ENCODE data around the gene CLSTN3.
"Not testable (repeated sequence)": the region's sequence is repeated elsewhere in the genome, so short reads cannot be mapped to it uniquely, and the experiment has no call there.

The CLSTN3 gene

DNA sequence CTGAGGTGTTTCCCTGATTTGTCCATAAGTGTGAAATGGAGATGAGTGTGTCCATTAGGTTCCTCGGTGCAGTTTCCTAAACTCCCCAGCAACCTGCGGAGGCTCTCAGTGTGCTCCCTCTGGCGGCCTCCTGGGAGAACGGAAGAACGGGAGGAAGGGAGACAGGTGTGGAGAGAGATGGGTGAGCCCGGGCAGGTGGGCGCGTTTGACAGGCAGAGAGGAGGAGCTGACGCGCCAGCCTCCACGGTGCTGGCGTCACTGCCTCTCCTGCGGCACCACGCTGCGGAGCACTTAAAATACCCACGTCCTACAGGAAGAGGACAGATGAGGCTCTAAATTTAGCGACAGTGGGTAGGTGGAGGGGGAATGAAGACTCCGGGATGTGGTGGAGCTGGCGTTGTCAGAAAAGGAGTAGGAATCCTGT, 32.5 kb downstream of the CLSTN3 start:
- Mint-ChIP-seq H3K4me3 (peak overlapping the region; percentile 59), H3K27me3 (peaks cover 11% of the 10 kb centered on the region), H3K4me1 (peaks cover 9% of the 10 kb centered on the region), H3K9me3 (peaks cover 3% of the 10 kb centered on the region), H3K27ac (no peak overlapping the region), H3K36me3 (no peaks in the 10 kb centered on the region)

DNA sequence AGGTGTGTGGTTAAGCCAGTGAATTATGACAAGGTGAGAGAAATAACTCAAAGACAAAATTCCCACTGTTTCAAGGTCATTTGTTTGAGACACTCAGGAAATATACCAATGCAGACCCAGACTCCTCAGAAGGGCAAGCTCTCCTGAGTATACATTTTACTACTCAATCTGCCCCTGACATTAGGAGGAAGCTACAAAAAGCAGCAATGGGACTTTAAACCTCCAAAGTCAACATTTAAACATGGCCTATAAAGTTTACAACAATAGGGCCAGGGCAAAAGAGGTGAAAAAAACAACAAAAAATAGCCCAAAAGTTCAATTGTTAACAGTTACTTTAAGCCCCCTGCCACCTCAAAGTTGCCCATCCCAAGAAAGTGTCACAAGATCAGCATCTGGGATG, 39.8 kb downstream of the CLSTN3 start:
- no peaks in the 10 kb centered on the region for H3K4me1 Mint-ChIP-seq
- H3K9me3 Mint-ChIP-seq, result peaks cover 20% of the 10 kb centered on the region
- H3K27me3 Mint-ChIP-seq, result peaks cover 13% of the 10 kb centered on the region
- H3K36me3 Mint-ChIP-seq, result peaks cover 9% of the 10 kb centered on the region
- H3K27ac Mint-ChIP-seq, result no peak overlapping the region
- no peak overlapping the region for H3K4me3 Mint-ChIP-seq

DNA sequence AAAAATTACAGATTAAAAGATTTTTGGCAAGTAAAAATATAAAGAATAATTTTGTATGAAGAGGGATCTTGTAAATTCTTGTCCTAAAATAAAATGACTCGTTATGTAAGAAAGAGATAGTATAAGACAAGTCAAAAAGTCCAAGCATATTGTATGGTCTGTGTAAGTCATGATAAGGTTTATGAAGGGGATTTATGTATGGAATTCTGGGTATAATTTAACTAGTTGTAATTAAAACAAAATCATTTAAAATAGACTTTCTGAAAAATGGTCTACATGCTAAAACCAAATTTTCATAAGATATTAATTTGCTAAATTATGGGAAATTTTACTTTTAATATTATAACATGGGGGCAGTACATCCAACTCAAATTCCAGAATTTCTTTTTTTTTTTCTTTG, 41.7 kb downstream of the CLSTN3 start:
- Mint-ChIP-seq H3K9me3 (peaks cover 20% of the 10 kb centered on the region), H3K4me1 (no peaks in the 10 kb centered on the region), H3K36me3 (peaks cover 9% of the 10 kb centered on the region), H3K27me3 (peaks cover 19% of the 10 kb centered on the region), H3K27ac (no peak overlapping the region), H3K4me3 (no peak overlapping the region)

DNA sequence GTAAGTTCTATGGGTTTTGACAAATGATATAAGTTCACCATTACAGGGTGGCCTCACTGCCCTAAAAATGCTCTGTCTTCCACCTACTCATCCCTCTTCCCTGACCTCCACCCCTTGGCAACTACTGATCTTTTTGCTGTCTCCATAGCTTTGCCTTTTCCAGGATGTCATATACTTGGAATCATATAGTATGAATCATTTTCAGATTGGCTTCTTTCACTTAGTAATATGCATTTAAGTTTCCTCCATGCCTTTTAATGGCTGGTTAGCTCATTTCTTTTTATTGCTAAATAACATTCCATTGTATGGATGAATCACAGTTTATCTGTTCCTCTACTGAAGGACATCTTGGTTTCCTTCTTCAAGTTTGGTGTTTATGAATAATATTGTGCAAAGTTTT, 45.3 kb downstream of the CLSTN3 start:
- Mint-ChIP-seq H3K36me3 (peaks cover 2% of the 10 kb centered on the region), H3K27ac (no peak overlapping the region), H3K27me3 (peaks cover 22% of the 10 kb centered on the region), H3K4me3 (no peak overlapping the region), H3K9me3 (peaks cover 5% of the 10 kb centered on the region), H3K4me1 (no peaks in the 10 kb centered on the region)

DNA sequence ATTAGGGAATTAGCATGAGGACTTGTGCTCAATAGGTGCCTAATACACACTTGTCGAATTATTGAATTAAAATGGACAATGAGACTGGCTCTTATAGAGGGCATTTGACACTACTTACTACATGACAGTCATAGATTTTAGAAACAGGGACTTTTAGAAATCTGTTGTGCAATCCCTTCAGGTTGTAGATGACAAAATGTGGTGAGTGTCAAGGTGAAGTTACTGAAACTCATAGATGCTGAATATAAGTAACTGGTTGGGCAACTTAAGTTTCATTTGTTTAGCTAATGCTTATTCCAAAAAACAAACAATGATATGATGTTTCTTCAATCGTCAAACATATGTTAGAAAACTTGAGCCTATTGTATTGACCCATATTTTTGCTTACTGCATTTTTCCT, 46.4 kb downstream of the CLSTN3 start:
- Mint-ChIP-seq H3K4me1 (no peaks in the 10 kb centered on the region), H3K27ac (no peak overlapping the region), H3K4me3 (no peak overlapping the region), H3K27me3 (peaks cover 23% of the 10 kb centered on the region), H3K36me3 (no peaks in the 10 kb centered on the region), H3K9me3 (no peaks in the 10 kb centered on the region)

DNA sequence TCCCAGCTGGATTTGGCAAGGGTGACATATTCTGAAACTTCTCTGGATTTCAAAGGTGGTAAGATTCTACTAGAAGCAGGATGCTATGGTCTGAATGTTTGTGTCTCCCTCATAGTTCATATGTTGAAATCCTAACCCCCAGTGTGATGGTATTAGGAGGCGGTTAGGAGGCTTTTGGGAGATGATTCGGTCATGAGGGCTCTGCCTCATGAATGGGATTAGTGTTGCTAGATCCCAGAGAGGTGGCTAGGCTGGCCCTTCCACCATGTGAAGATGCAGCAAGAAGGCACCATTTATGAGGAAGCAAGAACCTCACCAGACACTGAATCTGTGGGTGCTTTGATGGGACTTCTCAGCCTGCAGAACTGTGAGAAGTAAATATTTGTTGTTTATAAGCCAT, 48.3 kb downstream of the CLSTN3 start:
- Mint-ChIP-seq H3K27ac (no peak overlapping the region), H3K9me3 (no peaks in the 10 kb centered on the region), H3K27me3 (peaks cover 21% of the 10 kb centered on the region), H3K4me3 (no peak overlapping the region), H3K36me3 (no peaks in the 10 kb centered on the region), H3K4me1 (no peaks in the 10 kb centered on the region)

DNA sequence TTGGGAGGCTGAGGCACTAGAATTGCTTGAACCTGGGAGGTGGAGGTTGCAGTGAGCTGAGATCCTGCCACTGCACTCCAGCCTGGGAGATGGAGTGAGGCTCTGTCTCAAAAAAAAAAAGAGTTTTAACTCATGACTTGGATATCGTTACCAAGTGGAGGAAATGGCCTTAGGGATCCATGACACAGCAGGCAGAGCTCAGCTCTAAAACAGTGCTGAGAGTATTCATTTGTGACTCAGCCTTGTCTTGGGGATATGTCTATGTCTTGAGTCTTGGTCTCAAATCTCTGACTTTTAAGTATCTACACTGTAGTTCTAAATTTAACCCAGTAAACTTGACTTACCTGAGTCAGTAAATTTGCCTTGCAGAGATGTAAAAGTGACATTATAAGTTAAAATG, 50.5 kb downstream of the CLSTN3 start:
- Mint-ChIP-seq H3K9me3 (no peaks in the 10 kb centered on the region), H3K4me3 (no peak overlapping the region), H3K27ac (no peak overlapping the region), H3K36me3 (no peaks in the 10 kb centered on the region), H3K27me3 (peaks cover 15% of the 10 kb centered on the region), H3K4me1 (no peaks in the 10 kb centered on the region)

DNA sequence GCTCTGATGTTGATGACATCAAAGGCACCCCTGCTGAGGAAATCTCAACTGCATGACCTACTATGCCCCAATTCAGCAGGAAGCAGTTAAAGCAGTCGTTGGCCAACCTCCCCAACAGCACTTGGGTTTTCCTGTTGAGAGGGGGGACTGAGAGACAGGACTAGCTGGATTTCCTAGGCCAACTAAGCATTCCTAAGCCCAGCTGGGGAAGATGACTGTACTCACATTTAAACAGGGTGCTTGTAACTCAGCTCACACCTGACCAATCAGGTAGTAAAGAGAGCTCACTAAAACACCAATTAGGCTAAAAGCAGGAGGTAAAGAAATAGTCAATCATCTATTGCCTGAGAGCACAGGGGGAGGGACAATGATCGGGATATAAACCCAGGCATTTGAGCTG, 55.9 kb downstream of the CLSTN3 start:
- not testable (repeated sequence) for H3K9me3 Mint-ChIP-seq, H3K27me3 Mint-ChIP-seq, H3K36me3 Mint-ChIP-seq, H3K4me3 Mint-ChIP-seq, H3K27ac Mint-ChIP-seq
- peaks cover 15% of the 10 kb centered on the region for H3K4me1 Mint-ChIP-seq

DNA sequence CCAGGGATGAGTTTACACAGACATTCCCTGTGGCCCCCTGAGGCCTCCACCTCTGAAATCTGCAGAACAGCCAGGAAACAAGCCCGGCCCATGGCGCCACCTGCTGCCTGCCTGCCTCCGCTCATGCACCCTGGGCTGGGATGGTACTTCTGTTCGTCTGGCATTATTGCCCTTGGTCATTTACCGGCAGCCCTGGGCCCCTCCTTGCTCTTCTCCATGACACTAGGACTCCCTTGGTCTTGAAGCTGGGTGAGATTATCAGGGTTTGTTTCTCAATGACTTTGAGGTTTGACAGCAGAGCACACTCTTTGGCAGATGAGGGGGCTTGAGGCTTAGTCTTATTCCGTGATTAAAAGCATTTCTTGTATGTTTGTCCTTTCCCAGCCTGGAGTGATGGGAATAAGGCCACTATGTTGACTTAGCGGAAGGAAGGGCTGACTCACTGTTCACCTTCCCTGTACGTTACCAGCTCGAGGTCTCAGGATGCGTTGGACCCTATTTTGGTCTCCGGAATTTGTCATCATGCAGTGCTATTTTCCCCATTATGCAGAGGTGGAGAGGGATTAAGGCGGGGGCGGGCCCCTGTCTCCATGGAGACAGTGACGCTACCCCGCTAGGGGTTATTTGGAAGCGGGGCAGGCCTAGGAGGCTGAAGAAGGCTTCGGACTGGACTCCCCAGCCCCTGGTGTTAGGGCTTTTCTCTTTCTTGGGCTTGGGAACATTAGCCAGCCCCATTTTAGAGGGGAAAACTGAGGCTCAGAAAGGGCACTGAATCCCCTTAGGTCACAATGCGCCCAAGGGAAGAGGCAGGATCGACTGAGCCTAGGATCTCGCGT, 58.6 kb downstream of the CLSTN3 start:
- Mint-ChIP-seq H3K27ac (peak overlapping the region; percentile 98), H3K4me1 (peaks cover 36% of the 10 kb centered on the region), H3K27me3 (no peaks in the 10 kb centered on the region), H3K4me3 (peak overlapping the region; percentile 92), H3K36me3 (peaks cover 7% of the 10 kb centered on the region), H3K9me3 (no peaks in the 10 kb centered on the region)

DNA sequence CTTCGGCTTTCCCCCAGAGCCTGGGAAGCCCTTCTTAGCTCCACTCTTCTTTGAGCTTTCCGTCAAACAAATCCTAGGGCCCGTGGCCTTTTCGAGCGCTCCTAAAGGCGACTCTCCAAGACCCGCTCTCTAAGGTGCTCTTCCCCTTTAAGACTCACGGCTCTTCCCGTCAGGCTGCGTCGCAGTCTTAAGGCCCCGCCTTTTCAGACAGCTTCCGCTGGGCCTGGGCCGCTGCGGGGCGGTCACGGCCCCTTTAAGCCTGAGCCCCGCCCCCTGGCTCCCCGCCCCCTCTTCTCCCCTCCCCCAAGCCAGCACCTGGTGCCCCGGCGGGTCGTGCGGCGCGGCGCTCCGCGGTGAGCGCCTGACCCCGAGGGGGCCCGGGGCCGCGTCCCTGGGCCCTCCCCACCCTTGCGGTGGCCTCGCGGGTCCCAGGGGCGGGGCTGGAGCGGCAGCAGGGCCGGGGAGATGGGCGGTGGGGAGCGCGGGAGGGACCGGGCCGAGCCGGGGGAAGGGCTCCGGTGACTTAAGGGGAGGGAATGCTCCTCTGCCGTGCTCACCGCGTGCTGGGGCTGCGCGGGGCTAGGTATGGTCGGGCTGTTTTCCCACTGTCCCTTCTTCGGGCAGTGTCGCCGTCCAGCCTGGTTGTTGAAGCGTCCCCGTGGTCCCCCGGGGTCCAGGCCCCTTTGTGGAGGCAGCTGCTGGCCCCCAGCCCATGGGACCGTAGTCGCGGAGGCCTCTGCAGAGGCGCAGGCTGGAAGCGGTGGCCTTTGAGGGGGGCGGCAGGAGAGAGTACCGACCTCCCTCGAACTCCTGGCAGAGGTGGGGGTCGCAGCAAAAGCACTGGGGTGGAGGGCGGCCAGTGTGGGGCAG, 59.5 kb downstream of the CLSTN3 start, which contains the start of gene PEX5:
Gene PEX5 (plus strand): TSS at position 289 of the 870 bp plus-strand sequence. CDS start 692 bp downstream, outside the sequence.
- Mint-ChIP-seq H3K27me3 (no peaks in the 10 kb centered on the region), H3K4me1 (peaks cover 43% of the 10 kb centered on the region)

DNA sequence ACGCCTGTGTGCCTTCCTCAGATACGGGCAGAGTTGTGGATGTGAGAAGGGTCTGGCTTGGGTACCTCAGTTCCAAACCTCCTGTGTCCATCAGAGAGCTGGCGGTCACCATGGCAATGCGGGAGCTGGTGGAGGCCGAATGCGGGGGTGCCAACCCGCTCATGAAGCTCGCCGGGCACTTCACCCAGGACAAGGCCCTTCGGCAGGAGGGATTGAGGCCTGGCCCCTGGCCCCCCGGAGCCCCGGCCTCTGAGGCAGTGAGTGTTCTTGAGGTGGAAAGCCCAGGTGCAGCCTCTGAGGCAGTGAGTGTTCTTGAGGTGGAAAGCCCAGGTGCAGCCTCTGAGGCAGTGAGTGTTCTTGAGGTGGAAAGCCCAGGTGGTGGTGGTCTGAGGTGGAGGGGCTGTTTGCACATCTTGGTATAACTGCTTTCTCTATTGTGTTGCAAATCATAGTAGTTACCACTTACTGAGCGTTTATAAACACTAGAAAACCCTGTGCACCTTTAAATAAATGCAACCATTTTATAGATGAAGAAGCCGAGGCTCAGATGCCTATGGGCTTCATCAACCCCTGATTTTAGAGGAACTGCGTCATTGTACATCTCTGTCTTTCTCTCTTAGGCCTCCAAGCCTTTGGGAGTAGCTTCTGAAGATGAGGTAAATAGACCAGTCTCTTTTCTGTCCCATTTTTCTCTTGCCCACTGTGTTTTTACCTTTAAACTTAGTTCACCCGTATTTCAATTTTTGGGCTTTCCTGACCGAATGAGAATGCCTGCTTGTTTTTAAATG, 60.3 kb downstream of the CLSTN3 start:
- Mint-ChIP-seq H3K27ac (peak overlapping the region; percentile 25), H3K9me3 (no peaks in the 10 kb centered on the region), H3K27me3 (no peaks in the 10 kb centered on the region), H3K4me1 (peaks cover 51% of the 10 kb centered on the region), H3K36me3 (peaks cover 13% of the 10 kb centered on the region), H3K4me3 (peak overlapping the region; percentile 88)

More for the DNA sequence above, 59.5 kb downstream of the CLSTN3 start, which contains the start of gene PEX5:
- H3K36me3 Mint-ChIP-seq, result peaks cover 10% of the 10 kb centered on the region
- no peaks in the 10 kb centered on the region for H3K9me3 Mint-ChIP-seq
- peak within 1 kb of the TSS; percentile 92 for H3K4me3 Mint-ChIP-seq
- peak within 1 kb of the TSS; percentile 98 for H3K27ac Mint-ChIP-seq

DNA sequence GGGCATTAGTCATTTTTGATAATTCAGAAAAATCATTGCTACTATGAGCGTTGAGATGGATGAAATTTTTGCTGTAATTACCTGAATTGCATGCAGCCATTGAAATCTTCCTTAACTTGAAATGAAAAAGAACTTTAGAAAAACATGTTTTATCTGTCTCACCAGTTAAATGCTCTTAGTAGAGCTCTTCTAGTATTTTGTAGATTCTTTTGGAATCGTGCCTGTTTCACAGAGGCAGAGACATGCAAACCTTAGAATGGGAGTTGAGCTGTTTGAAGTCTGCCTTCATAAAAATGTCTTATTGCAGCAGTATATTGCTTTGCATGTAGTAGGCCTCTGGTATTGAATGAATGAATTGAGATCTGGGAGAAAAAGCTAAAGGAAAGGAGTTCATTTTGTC, 63.5 kb downstream of the CLSTN3 start:
- peaks cover 18% of the 10 kb centered on the region for H3K36me3 Mint-ChIP-seq
- H3K4me1 Mint-ChIP-seq, result peaks cover 47% of the 10 kb centered on the region
- no peaks in the 10 kb centered on the region for H3K9me3 Mint-ChIP-seq
- H3K4me3 Mint-ChIP-seq, result no peak overlapping the region
- H3K27ac Mint-ChIP-seq, result peak overlapping the region; percentile 2
- no peaks in the 10 kb centered on the region for H3K27me3 Mint-ChIP-seq

DNA sequence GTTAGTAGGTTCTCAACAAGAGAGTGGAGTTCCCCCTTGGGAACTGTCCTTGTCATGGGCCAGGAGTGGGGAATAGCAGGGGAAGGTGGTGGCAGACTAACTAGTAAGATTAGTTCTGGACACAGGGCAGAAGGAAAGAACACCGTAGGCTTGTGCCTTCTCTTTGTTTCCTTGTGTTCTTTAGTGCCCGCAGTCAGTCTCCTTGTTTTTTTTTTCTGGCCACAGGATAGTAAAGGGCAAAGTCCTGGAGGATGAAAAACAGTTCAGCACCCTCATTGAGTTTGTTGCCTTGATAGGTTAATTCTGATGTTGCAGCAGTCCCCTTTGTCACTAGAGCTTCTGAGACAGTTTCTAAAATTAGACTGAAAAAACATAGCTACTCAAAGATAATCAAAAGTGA, 67.7 kb downstream of the CLSTN3 start:
- H3K4me1 Mint-ChIP-seq, result peaks cover 24% of the 10 kb centered on the region
- H3K4me3 Mint-ChIP-seq, result no peak overlapping the region
- no peaks in the 10 kb centered on the region for H3K9me3 Mint-ChIP-seq
- H3K36me3 Mint-ChIP-seq, result peaks cover 22% of the 10 kb centered on the region
- no peak overlapping the region for H3K27ac Mint-ChIP-seq
- no peaks in the 10 kb centered on the region for H3K27me3 Mint-ChIP-seq

DNA sequence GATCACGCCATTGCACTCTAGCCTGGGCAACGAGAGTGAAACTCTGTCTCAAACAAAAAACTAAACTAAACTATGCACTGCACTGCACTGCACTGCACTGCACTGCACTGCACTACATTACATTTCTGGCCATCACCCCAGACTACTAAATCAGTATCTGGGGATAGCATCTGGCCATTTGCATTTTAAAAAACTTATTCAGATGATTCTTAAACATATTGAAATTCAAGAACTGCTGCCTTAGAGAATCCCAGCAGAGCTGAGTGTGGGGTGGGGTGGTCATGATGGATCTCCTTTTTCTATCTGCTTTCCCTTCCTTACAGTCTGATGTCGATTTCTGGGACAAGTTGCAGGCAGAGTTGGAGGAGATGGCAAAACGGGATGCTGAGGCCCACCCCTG, 72.9 kb downstream of the CLSTN3 start:
- H3K9me3 Mint-ChIP-seq, result no peaks in the 10 kb centered on the region
- H3K4me1 Mint-ChIP-seq, result no peaks in the 10 kb centered on the region
- H3K4me3 Mint-ChIP-seq, result no peak overlapping the region
- H3K27me3 Mint-ChIP-seq, result no peaks in the 10 kb centered on the region
- H3K27ac Mint-ChIP-seq, result no peak overlapping the region
- H3K36me3 Mint-ChIP-seq, result peaks cover 38% of the 10 kb centered on the region

DNA sequence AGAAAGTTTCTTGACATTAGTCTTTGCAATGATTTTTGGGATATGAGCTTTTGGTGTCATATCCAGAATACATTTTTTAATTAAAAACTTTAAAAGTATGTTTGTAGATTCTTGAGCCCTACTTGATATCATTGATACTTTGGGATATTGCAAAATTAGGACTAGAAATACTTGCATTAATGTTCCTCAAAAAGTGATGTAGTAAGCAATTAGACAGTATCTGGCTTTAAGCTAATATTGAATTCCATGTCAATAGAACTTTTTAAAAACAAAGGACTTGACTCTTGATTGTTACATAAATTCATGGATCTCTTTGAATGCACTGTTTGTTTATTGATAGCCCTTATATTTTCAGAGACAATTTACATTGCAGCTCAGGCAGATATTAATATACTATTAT, 74.9 kb downstream of the CLSTN3 start:
- Mint-ChIP-seq H3K9me3 (no peaks in the 10 kb centered on the region), H3K27ac (no peak overlapping the region), H3K4me1 (no peaks in the 10 kb centered on the region), H3K4me3 (no peak overlapping the region), H3K27me3 (no peaks in the 10 kb centered on the region), H3K36me3 (peaks cover 56% of the 10 kb centered on the region)

Data from activated naive CD4-positive, alpha-beta T cell treated with anti-CD3 and anti-CD28 coated beads, Interleukin-2, amount 50 U/mL, for 24 hours (primary cell).